ENCODE data around the gene DGKD.

DGKD gene

DNA sequence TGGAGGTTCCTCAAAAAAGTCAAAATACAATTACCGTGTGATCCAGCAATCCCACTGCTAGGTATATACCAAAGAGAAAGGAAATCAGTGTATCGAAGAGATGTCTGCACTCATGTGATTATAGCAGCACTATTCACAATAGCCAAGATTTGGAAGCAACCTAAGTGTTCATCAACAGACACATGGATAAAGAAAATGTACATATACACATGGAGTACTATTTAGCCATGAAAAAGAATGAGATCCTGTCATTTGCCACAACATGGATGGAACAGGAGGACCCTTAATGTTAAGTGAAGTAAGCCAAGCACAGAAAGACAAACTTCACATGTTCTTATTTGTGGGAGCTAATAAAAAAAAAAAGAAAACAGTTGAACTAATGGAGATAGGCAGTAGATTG is 78.7 kb downstream of the DGKD start:
- Mint-ChIP-seq H3K27ac (no peak overlapping the region), H3K4me3 (no peak overlapping the region), H3K36me3 (no peaks in the 10 kb centered on the region), H3K27me3 (no peaks in the 10 kb centered on the region), H3K4me1 (peaks cover 60% of the 10 kb centered on the region), H3K9me3 (no peaks in the 10 kb centered on the region)

DNA sequence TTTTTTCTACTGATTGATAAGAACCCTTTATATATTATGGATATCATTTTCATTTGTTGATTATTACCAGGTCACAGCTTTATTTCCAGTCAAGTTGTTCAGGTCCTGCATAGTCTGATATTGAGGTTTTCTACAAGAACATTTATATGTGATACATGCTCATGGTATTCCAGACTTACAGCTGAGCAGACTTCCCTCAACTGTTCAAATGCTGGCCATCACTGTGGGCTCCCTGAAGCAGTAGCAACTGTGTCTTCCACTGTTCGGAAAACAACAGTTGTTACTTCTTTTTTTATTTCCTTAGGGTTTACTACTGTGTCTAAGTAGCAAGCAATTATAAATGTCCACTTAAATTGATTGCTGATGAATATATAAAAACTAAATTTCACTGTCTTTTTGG is 79.5 kb downstream of the DGKD start:
- H3K36me3 Mint-ChIP-seq: no peaks in the 10 kb centered on the region
- no peak overlapping the region for H3K27ac Mint-ChIP-seq
- no peak overlapping the region for H3K4me3 Mint-ChIP-seq
- H3K4me1 Mint-ChIP-seq: peaks cover 52% of the 10 kb centered on the region
- H3K9me3 Mint-ChIP-seq: no peaks in the 10 kb centered on the region
- no peaks in the 10 kb centered on the region for H3K27me3 Mint-ChIP-seq

- H3K4me1 Mint-ChIP-seq: peaks cover 42% of the 10 kb centered on the region
- H3K36me3 Mint-ChIP-seq: no peaks in the 10 kb centered on the region
- no peak overlapping the region for H3K4me3 Mint-ChIP-seq
- H3K27ac Mint-ChIP-seq: peak overlapping the region; percentile 30
- H3K9me3 Mint-ChIP-seq: no peaks in the 10 kb centered on the region
- no peaks in the 10 kb centered on the region for H3K27me3 Mint-ChIP-seq
Observed at GRCh38 chr2:233434666-233435330, 80.5 kb downstream of the DGKD start.

DNA sequence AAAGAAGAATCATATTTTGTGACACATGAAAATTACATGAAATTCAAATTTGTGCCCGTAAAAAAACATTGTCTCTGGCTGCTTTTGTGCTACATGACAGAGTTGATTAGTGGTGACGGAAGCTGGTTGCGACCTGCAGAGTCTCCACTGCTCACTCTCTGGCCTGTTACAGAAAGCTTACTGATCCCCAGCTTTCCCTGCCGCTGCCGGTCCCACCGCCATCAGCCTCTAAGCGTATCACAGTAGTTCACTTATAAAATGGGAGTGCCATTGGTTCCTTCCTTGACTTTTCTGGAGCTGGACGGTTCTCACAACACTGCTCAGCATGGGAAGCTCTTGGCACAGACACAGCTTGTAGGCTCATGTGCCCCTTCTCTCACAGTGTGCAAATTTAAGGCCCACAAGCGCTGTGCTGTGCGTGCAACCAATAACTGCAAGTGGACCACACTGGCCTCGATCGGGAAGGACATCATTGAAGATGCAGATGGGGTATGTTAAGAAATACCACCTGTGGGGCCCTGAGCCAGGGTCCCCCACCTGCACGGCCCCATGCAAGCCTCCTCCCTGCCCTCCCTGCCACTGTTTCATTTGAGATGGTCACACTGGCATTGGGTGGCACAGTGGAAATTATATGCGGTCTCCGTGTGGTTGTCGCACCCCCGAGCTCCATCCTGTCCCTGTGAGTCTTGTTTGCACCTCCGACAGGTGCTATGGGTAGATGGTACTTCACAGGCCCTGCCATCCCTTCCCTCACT is 81.3 kb downstream of the DGKD start:
- Mint-ChIP-seq H3K27me3 (no peaks in the 10 kb centered on the region), H3K4me3 (no peak overlapping the region), H3K36me3 (no peaks in the 10 kb centered on the region), H3K9me3 (no peaks in the 10 kb centered on the region), H3K4me1 (peaks cover 34% of the 10 kb centered on the region), H3K27ac (no peak overlapping the region)

DNA sequence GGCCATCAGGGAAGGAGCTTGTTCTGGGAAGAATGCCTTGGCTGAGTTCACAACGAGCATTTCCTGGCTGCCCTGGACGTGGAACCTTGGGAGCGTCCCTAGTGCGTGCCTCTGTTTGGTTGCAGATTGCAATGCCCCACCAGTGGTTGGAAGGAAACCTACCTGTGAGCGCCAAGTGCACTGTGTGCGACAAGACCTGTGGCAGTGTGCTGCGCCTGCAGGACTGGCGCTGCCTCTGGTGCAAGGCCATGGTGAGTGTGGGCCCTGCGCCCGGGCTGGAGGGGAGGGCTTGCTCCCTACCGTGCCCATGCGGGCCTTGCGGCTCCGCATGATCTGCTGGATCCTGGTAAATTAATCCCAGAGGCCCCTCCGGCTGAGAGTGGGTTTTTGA is 81.9 kb downstream of the DGKD start:
- Mint-ChIP-seq H3K27ac (no peak overlapping the region), H3K4me3 (no peak overlapping the region), H3K9me3 (no peaks in the 10 kb centered on the region), H3K27me3 (no peaks in the 10 kb centered on the region), H3K36me3 (peaks cover 1% of the 10 kb centered on the region), H3K4me1 (peaks cover 32% of the 10 kb centered on the region)

DNA sequence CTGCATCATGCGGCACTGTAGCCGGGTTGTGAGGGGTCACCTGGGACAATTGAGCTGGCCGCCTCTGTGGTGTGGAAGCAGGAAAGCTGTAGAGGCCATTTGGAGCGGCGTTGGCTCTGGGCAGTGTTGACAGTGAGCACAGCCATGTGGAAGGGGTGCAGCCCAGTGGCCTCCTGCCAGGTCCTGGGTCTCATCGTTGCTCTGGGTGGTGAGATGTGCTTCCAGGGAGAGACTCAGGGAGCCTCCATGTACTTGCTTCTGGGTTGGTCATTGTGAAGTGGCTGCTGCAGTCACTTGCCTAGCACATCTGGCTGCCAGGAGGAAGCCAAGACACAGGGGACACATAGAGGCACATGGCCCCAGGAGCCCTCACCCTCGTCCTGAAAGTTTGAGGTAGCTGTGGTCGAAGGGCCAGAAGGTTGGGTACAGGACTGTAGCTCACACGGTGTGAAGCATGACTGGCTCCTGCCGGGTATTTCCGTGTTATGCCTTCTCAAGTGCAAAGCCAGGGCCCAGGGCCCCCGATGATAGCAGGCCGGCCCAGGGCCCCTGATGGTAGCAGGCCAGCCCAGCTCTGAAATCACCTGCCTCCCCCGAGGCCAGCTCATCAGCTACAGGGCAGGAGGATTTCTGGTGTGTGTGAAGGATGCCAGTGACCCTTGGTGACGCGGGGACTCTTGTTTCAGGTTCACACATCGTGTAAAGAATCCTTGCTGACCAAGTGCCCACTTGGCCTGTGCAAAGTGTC is 82.6 kb downstream of the DGKD start:
- Mint-ChIP-seq H3K4me1 (peaks cover 30% of the 10 kb centered on the region), H3K27ac (no peak overlapping the region), H3K36me3 (peaks cover 1% of the 10 kb centered on the region), H3K9me3 (no peaks in the 10 kb centered on the region), H3K27me3 (no peaks in the 10 kb centered on the region), H3K4me3 (no peak overlapping the region)

DNA sequence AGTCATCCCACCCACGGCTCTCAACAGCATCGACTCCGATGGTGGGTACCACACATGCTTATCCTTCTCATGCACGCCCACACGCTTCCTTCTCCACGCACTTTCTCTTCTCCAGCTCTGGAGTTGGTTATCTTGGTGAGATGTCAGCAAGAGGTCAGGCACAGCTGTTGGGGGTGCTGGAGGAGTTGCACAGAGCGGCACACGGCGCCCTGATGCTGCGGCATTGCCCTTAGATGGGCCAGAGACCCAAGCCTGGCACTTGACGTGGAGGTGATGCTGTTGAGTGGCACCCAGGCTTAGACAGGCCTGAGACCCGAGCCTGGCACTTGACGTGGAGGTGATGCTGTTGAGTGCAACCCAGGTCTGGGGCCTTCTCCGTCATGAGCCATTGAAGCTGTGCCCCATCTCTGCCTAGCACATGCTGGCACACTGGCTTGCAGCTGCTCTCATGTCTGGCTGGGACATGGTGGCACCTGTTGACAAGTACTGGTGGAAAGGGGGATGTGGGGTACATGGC is 83.2 kb downstream of the DGKD start:
- Mint-ChIP-seq H3K4me3 (no peak overlapping the region), H3K9me3 (no peaks in the 10 kb centered on the region), H3K27ac (no peak overlapping the region), H3K27me3 (no peaks in the 10 kb centered on the region), H3K36me3 (peaks cover 1% of the 10 kb centered on the region), H3K4me1 (peaks cover 33% of the 10 kb centered on the region)

- Mint-ChIP-seq H3K27me3 (no peaks in the 10 kb centered on the region), H3K9me3 (no peaks in the 10 kb centered on the region), H3K36me3 (peaks cover 7% of the 10 kb centered on the region), H3K4me1 (peaks cover 31% of the 10 kb centered on the region), H3K27ac (no peak overlapping the region), H3K4me3 (no peak overlapping the region)
Observed at GRCh38 chr2:233438573-233439147, 84.4 kb downstream of the DGKD start.

DNA sequence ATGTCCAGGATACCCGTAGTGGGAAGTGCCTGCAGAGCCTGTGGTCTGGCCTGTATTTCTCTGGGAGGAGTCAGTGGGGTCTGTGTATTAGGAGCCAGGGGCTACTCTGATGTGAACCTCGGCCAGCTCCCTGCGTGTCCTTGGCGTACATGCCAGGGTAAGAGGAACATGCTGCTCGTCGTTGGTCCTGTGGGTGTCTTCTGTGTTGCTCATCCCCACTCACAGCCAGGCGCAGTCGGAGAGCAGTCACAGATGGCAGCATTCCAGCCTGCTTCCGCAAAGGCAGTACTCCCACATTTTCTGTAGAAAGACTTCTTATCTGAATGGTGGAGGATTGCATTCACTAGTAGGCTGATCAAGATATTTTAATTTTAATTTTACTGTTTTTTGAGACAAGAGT is 84.9 kb downstream of the DGKD start:
- Mint-ChIP-seq H3K27ac (no peak overlapping the region), H3K36me3 (peaks cover 7% of the 10 kb centered on the region), H3K27me3 (no peaks in the 10 kb centered on the region), H3K4me3 (no peak overlapping the region), H3K9me3 (no peaks in the 10 kb centered on the region), H3K4me1 (peaks cover 31% of the 10 kb centered on the region)

DNA sequence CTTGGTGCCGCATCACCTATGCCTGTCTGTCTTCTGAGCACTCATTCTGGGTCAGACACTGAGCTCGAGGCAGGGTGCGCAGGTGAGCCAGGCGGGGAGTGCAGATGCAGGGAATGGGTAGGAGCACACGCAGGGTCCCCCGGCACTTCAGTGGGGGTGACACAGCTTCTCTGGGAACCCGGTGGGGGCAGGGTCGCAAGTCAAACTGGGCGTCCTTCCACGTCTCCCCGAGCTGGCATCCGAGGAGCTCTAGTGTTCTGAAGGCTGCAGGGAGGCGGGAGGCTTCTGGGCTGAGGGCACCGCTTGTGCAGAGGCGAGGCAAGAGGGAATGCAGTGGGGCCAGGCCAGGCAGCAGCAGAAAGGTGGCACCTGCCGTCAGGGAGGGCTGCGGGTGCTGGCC is 86.0 kb downstream of the DGKD start:
- Mint-ChIP-seq H3K36me3 (peaks cover 7% of the 10 kb centered on the region), H3K4me1 (peaks cover 28% of the 10 kb centered on the region), H3K4me3 (no peak overlapping the region), H3K9me3 (no peaks in the 10 kb centered on the region), H3K27me3 (no peaks in the 10 kb centered on the region), H3K27ac (no peak overlapping the region)

- Mint-ChIP-seq H3K36me3 (peaks cover 7% of the 10 kb centered on the region), H3K4me1 (peaks cover 28% of the 10 kb centered on the region), H3K9me3 (no peaks in the 10 kb centered on the region), H3K4me3 (no peak overlapping the region), H3K27ac (peak overlapping the region; percentile 86), H3K27me3 (no peaks in the 10 kb centered on the region)
Observed at GRCh38 chr2:233440714-233441113, 86.4 kb downstream of the DGKD start.

- H3K27ac Mint-ChIP-seq: peak overlapping the region; percentile 86
- no peaks in the 10 kb centered on the region for H3K27me3 Mint-ChIP-seq
- H3K4me3 Mint-ChIP-seq: no peak overlapping the region
- H3K4me1 Mint-ChIP-seq: peaks cover 28% of the 10 kb centered on the region
- H3K36me3 Mint-ChIP-seq: peaks cover 9% of the 10 kb centered on the region
- H3K9me3 Mint-ChIP-seq: no peaks in the 10 kb centered on the region
Observed at GRCh38 chr2:233441161-233442027, 87.1 kb downstream of the DGKD start.

- H3K27me3 Mint-ChIP-seq: no peaks in the 10 kb centered on the region
- no peaks in the 10 kb centered on the region for H3K9me3 Mint-ChIP-seq
- H3K27ac Mint-ChIP-seq: no peak overlapping the region
- peaks cover 9% of the 10 kb centered on the region for H3K36me3 Mint-ChIP-seq
- peaks cover 28% of the 10 kb centered on the region for H3K4me1 Mint-ChIP-seq
- H3K4me3 Mint-ChIP-seq: no peak overlapping the region
Observed at GRCh38 chr2:233442028-233442310, 87.7 kb downstream of the DGKD start.

DNA sequence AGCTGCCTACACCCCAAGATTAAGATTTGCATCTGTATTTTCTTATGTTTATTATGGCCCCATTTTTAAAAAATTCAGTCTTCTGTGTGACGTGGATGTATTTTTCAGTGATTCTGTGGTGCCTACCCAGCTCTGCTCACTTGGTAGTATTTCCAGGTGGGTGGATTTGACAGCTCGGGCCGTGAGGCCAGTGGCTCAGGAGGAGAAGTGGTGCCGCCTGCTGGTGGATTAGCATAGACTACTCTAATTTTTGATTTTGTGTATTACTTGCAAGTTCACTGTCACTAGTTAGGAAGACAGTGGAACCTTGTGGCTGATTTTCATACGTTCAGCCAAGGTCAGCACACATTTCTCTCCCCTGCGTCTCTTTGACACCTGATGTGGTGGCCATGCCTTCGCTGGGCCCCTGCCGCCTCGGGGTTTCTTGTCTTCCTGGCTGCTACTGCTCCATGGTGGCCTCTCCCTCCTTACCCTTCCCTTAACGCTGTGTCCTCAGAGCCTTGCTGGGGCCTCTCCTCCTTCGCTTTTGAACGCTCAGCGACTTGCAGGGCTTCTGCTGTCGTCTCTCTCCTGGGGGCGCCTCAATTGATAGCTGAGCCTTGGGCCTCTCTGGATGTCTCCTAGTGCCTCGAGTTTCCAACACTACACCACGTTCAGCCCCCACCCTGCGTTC is 89.4 kb downstream of the DGKD start:
- Mint-ChIP-seq H3K4me1 (peaks cover 28% of the 10 kb centered on the region), H3K9me3 (no peaks in the 10 kb centered on the region), H3K27ac (peak overlapping the region; percentile 72), H3K27me3 (no peaks in the 10 kb centered on the region), H3K36me3 (peaks cover 12% of the 10 kb centered on the region), H3K4me3 (no peak overlapping the region)

DNA sequence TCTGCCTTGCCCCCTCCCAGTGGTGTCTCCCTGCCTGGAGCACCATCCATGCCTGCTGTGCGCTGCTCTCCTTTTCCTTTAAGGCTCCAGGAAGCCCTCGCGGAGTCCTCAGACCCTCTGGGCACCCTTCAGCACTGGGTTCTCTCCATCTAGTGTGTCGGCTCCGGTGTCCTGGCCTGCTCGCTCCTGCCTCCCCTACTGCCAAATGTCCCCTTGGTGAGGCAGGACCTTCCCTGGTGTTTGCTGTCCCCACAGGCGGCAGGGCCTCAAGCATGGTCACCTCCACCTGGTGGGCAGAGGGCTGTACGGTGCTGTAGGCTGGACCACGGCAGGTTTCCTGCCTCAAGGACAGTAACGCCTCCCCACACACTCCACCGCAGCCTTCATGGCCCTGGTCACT is 90.2 kb downstream of the DGKD start:
- peaks cover 28% of the 10 kb centered on the region for H3K4me1 Mint-ChIP-seq
- H3K36me3 Mint-ChIP-seq: peaks cover 12% of the 10 kb centered on the region
- H3K27ac Mint-ChIP-seq: no peak overlapping the region
- H3K27me3 Mint-ChIP-seq: no peaks in the 10 kb centered on the region
- H3K4me3 Mint-ChIP-seq: no peak overlapping the region
- no peaks in the 10 kb centered on the region for H3K9me3 Mint-ChIP-seq

All from activated naive CD4-positive, alpha-beta T cell treated with anti-CD3 and anti-CD28 coated beads, Interleukin-2, amount 50 U/mL, for 24 hours (primary cell).